Measurements from ENCODE around the gene COL18A1.

- TF ChIP-seq, protein P1, sequence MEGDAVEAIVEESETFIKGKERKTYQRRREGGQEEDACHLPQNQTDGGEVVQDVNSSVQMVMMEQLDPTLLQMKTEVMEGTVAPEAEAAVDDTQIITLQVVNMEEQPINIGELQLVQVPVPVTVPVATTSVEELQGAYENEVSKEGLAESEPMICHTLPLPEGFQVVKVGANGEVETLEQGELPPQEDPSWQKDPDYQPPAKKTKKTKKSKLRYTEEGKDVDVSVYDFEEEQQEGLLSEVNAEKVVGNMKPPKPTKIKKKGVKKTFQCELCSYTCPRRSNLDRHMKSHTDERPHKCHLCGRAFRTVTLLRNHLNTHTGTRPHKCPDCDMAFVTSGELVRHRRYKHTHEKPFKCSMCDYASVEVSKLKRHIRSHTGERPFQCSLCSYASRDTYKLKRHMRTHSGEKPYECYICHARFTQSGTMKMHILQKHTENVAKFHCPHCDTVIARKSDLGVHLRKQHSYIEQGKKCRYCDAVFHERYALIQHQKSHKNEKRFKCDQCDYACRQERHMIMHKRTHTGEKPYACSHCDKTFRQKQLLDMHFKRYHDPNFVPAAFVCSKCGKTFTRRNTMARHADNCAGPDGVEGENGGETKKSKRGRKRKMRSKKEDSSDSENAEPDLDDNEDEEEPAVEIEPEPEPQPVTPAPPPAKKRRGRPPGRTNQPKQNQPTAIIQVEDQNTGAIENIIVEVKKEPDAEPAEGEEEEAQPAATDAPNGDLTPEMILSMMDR (IDR thresholded peaks at IDR 0.05; ENCODE audit: borderline replicate concordance, extremely low read depth, low read length, poor library complexity, severe bottlenecking), result no peak
- no peak for TF ChIP-seq EZH2 (IDR thresholded peaks at IDR 0.05; ENCODE audit: borderline replicate concordance, low read depth, low read length, severe bottlenecking)
Observed at GRCh38 chr21:45447821-45448220, 42.9 kb downstream of the COL18A1 start.
